Suprapubic skin (tissue), 4 donors: ENCODE data around the gene ANO3.

Experiments
- EP300 ChIP-seq: sonication (generic); formaldehyde crosslinking; IDR thresholded peaks from one replicate; pipeline ENCODE4 v1.6.1; 2017; ENCODE audit warnings: antibody characterized with exemption
- POLR2A ChIP-seq, 2 donors: fragments of 450-650 bp; IDR thresholded peaks; one replicate each; pipeline ENCODE4 v1.6.1; 2017; ENCODE audit warnings: antibody characterized with exemption in 2 of 2, mild to moderate bottlenecking in 2 of 2, moderate library complexity in 2 of 2
- POLR2AphosphoS5 ChIP-seq, 3 donors: sonication (generic); formaldehyde crosslinking; IDR thresholded peaks; one replicate each; pipeline ENCODE4 v1.6.1; 2017; ENCODE audit warnings: antibody characterized with exemption in 3 of 3
- TF ChIP-seq, protein P1 (sequence below), 2 donors: fragments of 200-600 bp in 1 of 2; fragments of 450-650 bp in 1 of 2; sonication (generic) in 1 of 2; IDR thresholded peaks; one replicate each; pipeline ENCODE4 v1.5.1; 2016 to 2019; ENCODE audit warnings: antibody characterized with exemption in 2 of 2, mild to moderate bottlenecking in 1 of 2, moderate library complexity in 1 of 2

DNA sequence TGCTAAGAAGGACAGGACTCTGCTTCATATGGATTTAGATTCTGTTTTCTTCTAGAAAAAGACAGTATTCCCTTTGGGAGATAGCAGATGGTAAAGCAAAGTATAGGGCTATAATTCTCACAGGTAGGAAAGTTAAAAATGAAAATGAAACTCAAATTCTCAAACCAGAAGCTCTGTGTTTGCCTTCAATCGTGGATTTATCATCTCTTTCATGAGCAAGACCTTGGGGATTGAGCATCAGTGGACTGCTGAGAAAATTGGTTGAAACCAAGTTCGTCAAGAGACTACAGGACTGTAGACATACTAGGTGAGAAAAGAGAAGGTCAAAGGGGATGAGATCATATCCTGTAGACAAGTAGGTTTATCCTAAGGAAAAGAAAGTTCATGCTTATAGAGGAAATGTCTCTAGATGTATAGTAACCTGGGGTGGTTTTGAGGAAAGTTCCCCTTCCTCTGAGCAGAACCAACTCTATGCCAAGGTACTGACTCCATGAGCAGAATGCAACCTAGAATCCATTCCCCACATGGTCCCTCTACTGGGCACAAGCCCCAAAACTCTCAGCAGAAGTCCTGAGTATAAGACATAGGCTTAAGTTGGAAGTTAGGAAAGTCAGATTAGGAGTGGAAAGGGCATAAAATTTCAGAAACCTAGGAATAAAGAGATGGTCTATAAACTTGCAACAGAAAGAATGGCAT lies 343.5 kb downstream of the ANO3 start:
- TF ChIP-seq, protein P1, sequence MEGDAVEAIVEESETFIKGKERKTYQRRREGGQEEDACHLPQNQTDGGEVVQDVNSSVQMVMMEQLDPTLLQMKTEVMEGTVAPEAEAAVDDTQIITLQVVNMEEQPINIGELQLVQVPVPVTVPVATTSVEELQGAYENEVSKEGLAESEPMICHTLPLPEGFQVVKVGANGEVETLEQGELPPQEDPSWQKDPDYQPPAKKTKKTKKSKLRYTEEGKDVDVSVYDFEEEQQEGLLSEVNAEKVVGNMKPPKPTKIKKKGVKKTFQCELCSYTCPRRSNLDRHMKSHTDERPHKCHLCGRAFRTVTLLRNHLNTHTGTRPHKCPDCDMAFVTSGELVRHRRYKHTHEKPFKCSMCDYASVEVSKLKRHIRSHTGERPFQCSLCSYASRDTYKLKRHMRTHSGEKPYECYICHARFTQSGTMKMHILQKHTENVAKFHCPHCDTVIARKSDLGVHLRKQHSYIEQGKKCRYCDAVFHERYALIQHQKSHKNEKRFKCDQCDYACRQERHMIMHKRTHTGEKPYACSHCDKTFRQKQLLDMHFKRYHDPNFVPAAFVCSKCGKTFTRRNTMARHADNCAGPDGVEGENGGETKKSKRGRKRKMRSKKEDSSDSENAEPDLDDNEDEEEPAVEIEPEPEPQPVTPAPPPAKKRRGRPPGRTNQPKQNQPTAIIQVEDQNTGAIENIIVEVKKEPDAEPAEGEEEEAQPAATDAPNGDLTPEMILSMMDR (IDR thresholded peaks at IDR 0.05): no peak
- TF ChIP-seq POLR2A (IDR thresholded peaks at IDR 0.05) (no peak), POLR2AphosphoS5 (IDR thresholded peaks at IDR 0.05) (no peak), EP300 (no peak)
